Hepatocyte (in vitro differentiated cells): ENCODE results near the gene PPM1H. TPM values are rescaled to one million over a fixed set of nuclear protein-coding genes. Genes with fewer than 3 reads are reported as not detected.

ENCODE experiments used
- DNase-seq: peaks from one replicate; pipeline ENCODE4 v3.0.0-alpha.2; 2016; ENCODE audit warnings: low spot score
- H2AFZ ChIP-seq: fragments of 200-600 bp; sonication (generic); 2 replicates; pipeline ENCODE4 v1.6.0; 2016; ENCODE audit warnings: antibody characterized with exemption, mild to moderate bottlenecking
- H3K27ac ChIP-seq: fragments of 200-600 bp; sonication (generic); 2 replicates; pipeline ENCODE4 v1.5.1; 2016; ENCODE audit warnings: mild to moderate bottlenecking
- H3K27me3 ChIP-seq: fragments of 200-600 bp; sonication (generic); 2 replicates; pipeline ENCODE4 v1.6.1; 2016
- H3K36me3 ChIP-seq: fragments of 200-600 bp; sonication (generic); replicated peaks from 2 replicates; pipeline ENCODE4 v1.5.1; 2016; ENCODE audit warnings: low read depth; ENCODE audit not compliant: insufficient read depth
- H3K4me1 ChIP-seq: fragments of 200-600 bp; sonication (generic); 2 replicates; pipeline ENCODE4 v1.5.1; 2016; ENCODE audit warnings: mild to moderate bottlenecking, moderate library complexity; ENCODE audit not compliant: insufficient read depth
- H3K4me2 ChIP-seq: fragments of 200-600 bp; sonication (generic); 2 replicates; pipeline ENCODE4 v1.6.0; 2016
- H3K4me3 ChIP-seq: fragments of 200-600 bp; sonication (generic); 2 replicates; pipeline ENCODE4 v1.5.1; 2016; ENCODE audit warnings: mild to moderate bottlenecking
- H3K79me2 ChIP-seq: fragments of 200-600 bp; sonication (generic); 2 replicates; pipeline ENCODE4 v1.6.0; 2017; ENCODE audit warnings: mild to moderate bottlenecking
- H3K9me2 ChIP-seq: fragments of 200-600 bp; sonication (generic); replicated peaks from 2 replicates; pipeline ENCODE4 v1.6.0; 2017; ENCODE audit warnings: mild to moderate bottlenecking; ENCODE audit not compliant: insufficient read depth
- H3K9me3 ChIP-seq: fragments of 200-600 bp; sonication (generic); 2 replicates; pipeline ENCODE4 v1.5.1; 2016; ENCODE audit warnings: low read depth, mild to moderate bottlenecking
- H4K20me1 ChIP-seq: fragments of 200-600 bp; sonication (generic); 2 replicates; pipeline ENCODE4 v1.6.0; 2016; ENCODE audit warnings: mild to moderate bottlenecking; ENCODE audit not compliant: insufficient read depth, poor library complexity, severe bottlenecking
- EZH2 ChIP-seq: fragments of 200-600 bp; sonication (generic); IDR thresholded peaks from 2 replicates; pipeline ENCODE4 v1.6.1; 2016; ENCODE audit warnings: antibody characterized with exemption, mild to moderate bottlenecking, borderline replicate concordance
- EZH2phosphoT487 ChIP-seq: fragments of 200-600 bp; sonication (generic); IDR thresholded peaks from one replicate; pipeline ENCODE4 v1.6.1; 2018; ENCODE audit warnings: antibody characterized with exemption, mild to moderate bottlenecking, low read depth, moderate library complexity; ENCODE audit not compliant: unreplicated experiment, severe bottlenecking
- WGBS: methylation state at CpG from one replicate; pipeline ENCODE4 v1.1.6; 2016; ENCODE audit warnings: low lambda C conversion rate; ENCODE audit errors: missing lambda C conversion rate; 5-methylcytosine and 5-hydroxymethylcytosine counted together
- polyA plus RNA-seq: library from polyadenylated mRNA; unstranded; fragments of >200 nt; fragmentation: Nextera tagmentation; extraction: Ambion mirVana; gene quantifications from 2 replicates; pipeline ENCODE4 v1.2.1, GENCODE V29; 2016
- total RNA-seq: library from RNA; depleted of rRNA; stranded (reverse); fragments of >200 nt; gene quantifications from 2 replicates; pipeline ENCODE4 v1.2.3, GENCODE V29; 2014
- TF ChIP-seq, protein P1 (sequence below): fragments of 200-600 bp; sonication (generic); IDR thresholded peaks from 2 replicates; pipeline ENCODE4 v1.5.1; 2016; ENCODE audit warnings: antibody characterized with exemption, mild to moderate bottlenecking; ENCODE audit not compliant: poor library complexity

PPM1H gene
- total and polyA plus RNA-seq, 2 experiments from 2014 or later: 9.2 to 21.8 TPM

GRCh38 chr12:62778187-62778586 lies 156.8 kb downstream of the PPM1H start:
- no peak overlapping the region for H3K27ac ChIP-seq
- H2AFZ ChIP-seq: no peak overlapping the region
- WGBS: 97% methylated on average over 3 of the region's 3 CpGs

GRCh38 chr12:62776997-62777396 lies 158.0 kb downstream of the PPM1H start:
- no peaks in the 10 kb centered on the region for H3K9me3 ChIP-seq
- no peaks in the 10 kb centered on the region for H3K4me1 ChIP-seq
- no peaks in the 10 kb centered on the region for H3K9me2 ChIP-seq
- H3K27ac ChIP-seq: peak overlapping the region; percentile 47
- no peaks in the 10 kb centered on the region for H3K27me3 ChIP-seq
- H3K4me2 ChIP-seq: no peak overlapping the region
- no peaks in the 10 kb centered on the region for H3K36me3 ChIP-seq
- no peaks in the 10 kb centered on the region for H4K20me1 ChIP-seq
- no peak overlapping the region for H3K4me3 ChIP-seq
- no peak overlapping the region for H2AFZ ChIP-seq
- DNase-seq: peak; percentile 33
- H3K79me2 ChIP-seq: no peaks in the 10 kb centered on the region
- no peak for TF ChIP-seq EZH2phosphoT487
- no peak for TF ChIP-seq EZH2
- WGBS: 77% methylated on average over 2 of the region's 2 CpGs

More at GRCh38 chr12:62778187-62778586, 156.8 kb downstream of the PPM1H start:
- TF ChIP-seq EZH2phosphoT487 (no peak), EZH2 (no peak)
- TF ChIP-seq, protein P1, sequence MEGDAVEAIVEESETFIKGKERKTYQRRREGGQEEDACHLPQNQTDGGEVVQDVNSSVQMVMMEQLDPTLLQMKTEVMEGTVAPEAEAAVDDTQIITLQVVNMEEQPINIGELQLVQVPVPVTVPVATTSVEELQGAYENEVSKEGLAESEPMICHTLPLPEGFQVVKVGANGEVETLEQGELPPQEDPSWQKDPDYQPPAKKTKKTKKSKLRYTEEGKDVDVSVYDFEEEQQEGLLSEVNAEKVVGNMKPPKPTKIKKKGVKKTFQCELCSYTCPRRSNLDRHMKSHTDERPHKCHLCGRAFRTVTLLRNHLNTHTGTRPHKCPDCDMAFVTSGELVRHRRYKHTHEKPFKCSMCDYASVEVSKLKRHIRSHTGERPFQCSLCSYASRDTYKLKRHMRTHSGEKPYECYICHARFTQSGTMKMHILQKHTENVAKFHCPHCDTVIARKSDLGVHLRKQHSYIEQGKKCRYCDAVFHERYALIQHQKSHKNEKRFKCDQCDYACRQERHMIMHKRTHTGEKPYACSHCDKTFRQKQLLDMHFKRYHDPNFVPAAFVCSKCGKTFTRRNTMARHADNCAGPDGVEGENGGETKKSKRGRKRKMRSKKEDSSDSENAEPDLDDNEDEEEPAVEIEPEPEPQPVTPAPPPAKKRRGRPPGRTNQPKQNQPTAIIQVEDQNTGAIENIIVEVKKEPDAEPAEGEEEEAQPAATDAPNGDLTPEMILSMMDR: no peak
- Histone ChIP-seq H3K4me1 (no peaks in the 10 kb centered on the region), H3K27me3 (no peaks in the 10 kb centered on the region), H3K9me3 (no peaks in the 10 kb centered on the region), H3K4me2 (no peak overlapping the region), H3K79me2 (no peaks in the 10 kb centered on the region), H3K9me2 (no peaks in the 10 kb centered on the region), H3K36me3 (no peaks in the 10 kb centered on the region), H4K20me1 (no peaks in the 10 kb centered on the region), H3K4me3 (no peak overlapping the region)
- no peak for DNase-seq

- Histone ChIP-seq H2AFZ (no peak overlapping the region), H3K27me3 (no peaks in the 10 kb centered on the region), H4K20me1 (no peaks in the 10 kb centered on the region), H3K4me3 (no peak overlapping the region), H3K79me2 (no peaks in the 10 kb centered on the region), H3K36me3 (no peaks in the 10 kb centered on the region), H3K27ac (peak overlapping the region; percentile 47), H3K4me1 (no peaks in the 10 kb centered on the region), H3K9me3 (no peaks in the 10 kb centered on the region), H3K9me2 (no peaks in the 10 kb centered on the region), H3K4me2 (no peak overlapping the region)
- TF ChIP-seq EZH2phosphoT487 (no peak), EZH2 (no peak)
- TF ChIP-seq, protein P1: no peak
- DNase-seq: no peak
These were observed 158.4 kb downstream of the PPM1H start for GRCh38 chr12:62776575-62776974.

GRCh38 chr12:62774794-62775193 lies 160.2 kb downstream of the PPM1H start:
- no peak for DNase-seq
- Histone ChIP-seq H3K27me3 (no peaks in the 10 kb centered on the region), H3K79me2 (no peaks in the 10 kb centered on the region), H3K9me2 (no peaks in the 10 kb centered on the region), H3K9me3 (no peaks in the 10 kb centered on the region), H3K36me3 (no peaks in the 10 kb centered on the region), H3K4me3 (no peak overlapping the region), H3K27ac (no peak overlapping the region), H2AFZ (no peak overlapping the region), H4K20me1 (no peaks in the 10 kb centered on the region), H3K4me1 (peaks cover 8% of the 10 kb centered on the region), H3K4me2 (no peak overlapping the region)
- TF ChIP-seq EZH2: no peak
- TF ChIP-seq, protein P1: no peak
- no peak for TF ChIP-seq EZH2phosphoT487
- 93% methylated on average over 8 of the region's 8 CpGs for WGBS
